BJ (cell line): Measurements from ENCODE around the gene SAC3D1. TPM values are rescaled to one million over a fixed set of nuclear protein-coding genes. Genes with fewer than 3 reads are reported as not detected.
"Not testable (repeated sequence)": the region's sequence is repeated elsewhere in the genome, so short reads cannot be mapped to it uniquely, and the experiment has no call there.

Experiments
- CTCF ChIA-PET: fragments of 350-600 bp; formaldehyde crosslinking; extraction: SDS; loops from one replicate; lab custom pipeline; 2021; ENCODE audit warnings: antibody characterized with exemption, inconsistent platforms; lab: Yijun Ruan, JAX
- POLR2A ChIA-PET: fragments of 300-600 bp; sonication (Branson Sonifier 250); formaldehyde crosslinking; extraction: SDS; loops from one replicate; lab custom pipeline; 2021; ENCODE audit warnings: antibody characterized with exemption; lab: Charles Lee
- DNase-seq: peaks from one replicate; pipeline ENCODE4 v3.0.0-alpha.2; 2011; ENCODE audit warnings: low read depth
- H3K27me3 ChIP-seq: 2 replicates; pipeline ENCODE4 v1.6.0; 2011; ENCODE audit warnings: low read length; ENCODE audit not compliant: control insufficient read depth, insufficient read depth
- H3K36me3 ChIP-seq: 2 replicates; pipeline ENCODE4 v1.5.1; 2011; ENCODE audit warnings: low read length; ENCODE audit not compliant: control insufficient read depth, insufficient read depth
- H3K4me3 ChIP-seq: 2 replicates; pipeline ENCODE4 v1.5.1; 2011; ENCODE audit warnings: low read depth, mild to moderate bottlenecking, control low read depth, low read length
- polyA plus RNA-seq: library from polyadenylated mRNA; depleted of rRNA; stranded (reverse); fragments of >200 nt; gene quantifications from 2 replicates; pipeline ENCODE4 v1.2.3, GENCODE V29; 2011
- TF ChIP-seq, protein P1 (sequence below): IDR thresholded peaks from 2 replicates; pipeline ENCODE4 v1.5.1; 2011; ENCODE audit warnings: low read depth, mild to moderate bottlenecking, control low read depth, inconsistent platforms, low read length, moderate library complexity; ENCODE audit not compliant: insufficient read depth

SAC3D1 gene
- polyA plus RNA-seq, 1 experiment, result 7.3 TPM

DNA sequence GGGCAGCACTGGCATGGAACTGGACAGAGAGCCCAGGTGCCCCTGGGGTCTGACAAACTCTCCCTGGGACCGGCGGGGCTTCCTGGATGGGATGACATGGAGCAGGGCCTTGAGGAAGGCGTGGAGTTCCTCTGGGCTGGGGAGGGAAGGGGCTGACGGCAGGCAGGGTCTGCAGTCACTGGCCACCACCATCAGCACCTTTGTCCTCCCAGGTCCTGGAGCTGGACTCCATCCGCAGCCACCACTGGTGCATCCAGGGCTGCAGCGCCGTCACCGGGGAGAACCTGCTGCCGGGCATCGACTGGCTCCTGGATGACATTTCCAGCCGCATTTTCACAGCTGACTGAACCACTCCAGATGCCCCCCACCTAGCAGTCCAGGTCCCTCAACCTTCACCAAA lies 19.5 kb upstream of the SAC3D1 start:
- TF ChIP-seq, protein P1, sequence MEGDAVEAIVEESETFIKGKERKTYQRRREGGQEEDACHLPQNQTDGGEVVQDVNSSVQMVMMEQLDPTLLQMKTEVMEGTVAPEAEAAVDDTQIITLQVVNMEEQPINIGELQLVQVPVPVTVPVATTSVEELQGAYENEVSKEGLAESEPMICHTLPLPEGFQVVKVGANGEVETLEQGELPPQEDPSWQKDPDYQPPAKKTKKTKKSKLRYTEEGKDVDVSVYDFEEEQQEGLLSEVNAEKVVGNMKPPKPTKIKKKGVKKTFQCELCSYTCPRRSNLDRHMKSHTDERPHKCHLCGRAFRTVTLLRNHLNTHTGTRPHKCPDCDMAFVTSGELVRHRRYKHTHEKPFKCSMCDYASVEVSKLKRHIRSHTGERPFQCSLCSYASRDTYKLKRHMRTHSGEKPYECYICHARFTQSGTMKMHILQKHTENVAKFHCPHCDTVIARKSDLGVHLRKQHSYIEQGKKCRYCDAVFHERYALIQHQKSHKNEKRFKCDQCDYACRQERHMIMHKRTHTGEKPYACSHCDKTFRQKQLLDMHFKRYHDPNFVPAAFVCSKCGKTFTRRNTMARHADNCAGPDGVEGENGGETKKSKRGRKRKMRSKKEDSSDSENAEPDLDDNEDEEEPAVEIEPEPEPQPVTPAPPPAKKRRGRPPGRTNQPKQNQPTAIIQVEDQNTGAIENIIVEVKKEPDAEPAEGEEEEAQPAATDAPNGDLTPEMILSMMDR, result no peak
- ChIA-PET POLR2A (no interaction called here), CTCF (no interaction called here)
- Histone ChIP-seq H3K4me3 (no peak overlapping the region), H3K27me3 (no peaks in the 10 kb centered on the region), H3K36me3 (peaks cover 4% of the 10 kb centered on the region)
- no peak for DNase-seq

DNA sequence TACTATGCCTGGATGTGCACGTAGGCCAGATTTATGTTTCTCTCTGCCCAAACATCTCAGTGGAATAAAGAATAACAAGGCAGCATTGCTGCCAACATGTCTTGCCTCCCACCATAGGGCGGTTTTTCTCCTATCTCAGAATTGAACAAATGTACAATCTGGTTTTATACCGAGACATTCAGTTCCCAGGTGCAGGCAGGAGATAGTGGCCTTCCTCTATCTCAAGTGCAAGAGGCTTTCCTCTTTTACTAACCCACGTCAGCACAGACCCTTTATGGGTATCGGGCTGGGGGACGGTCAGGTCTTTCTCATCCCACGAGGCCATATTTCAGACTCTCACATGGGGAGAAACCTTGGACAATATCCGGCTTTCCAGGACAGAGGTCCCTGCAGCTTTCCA lies 17.5 kb upstream of the SAC3D1 start:
- H3K4me3 ChIP-seq, POLR2A ChIA-PET: not testable (repeated sequence)
- CTCF ChIA-PET, result interaction anchor here (1.6 to 6.6 kb wide), 2 partner anchors 9 to 10 kb away, joined by 7 to 56 read pairs; partner anchors contain the start of gene ARL2

DNA sequence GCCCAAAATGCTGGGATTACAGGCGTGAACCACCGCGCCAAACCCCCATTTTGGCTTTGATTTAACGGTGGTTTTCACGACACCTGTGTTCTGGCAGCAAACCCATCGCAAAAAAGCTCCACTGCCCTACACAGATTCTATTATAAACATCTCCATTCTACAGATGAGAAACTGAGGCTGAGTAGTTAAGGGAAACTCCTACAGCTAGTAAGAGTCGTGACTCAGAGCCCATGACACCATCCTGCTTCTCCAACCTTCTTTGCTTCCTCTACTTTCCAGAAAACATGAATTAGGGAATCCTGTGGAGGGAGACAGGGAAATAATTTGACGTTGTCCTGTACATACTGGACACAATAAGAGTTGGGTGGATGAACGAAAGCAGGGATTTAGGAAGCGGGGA lies 14.2 kb upstream of the SAC3D1 start:
- CTCF ChIA-PET, result interaction anchor here (0.7 to 6.6 kb wide), 7 partner anchors 9 to 92 kb away, joined by 3 to 56 read pairs (median 3); partner anchors contain the start of genes ARL2 and ZNHIT2
- DNase-seq, result no peak

More for the DNA sequence above, 17.5 kb upstream of the SAC3D1 start:
- not testable (repeated sequence) for DNase-seq, H3K36me3 ChIP-seq, H3K27me3 ChIP-seq

DNA sequence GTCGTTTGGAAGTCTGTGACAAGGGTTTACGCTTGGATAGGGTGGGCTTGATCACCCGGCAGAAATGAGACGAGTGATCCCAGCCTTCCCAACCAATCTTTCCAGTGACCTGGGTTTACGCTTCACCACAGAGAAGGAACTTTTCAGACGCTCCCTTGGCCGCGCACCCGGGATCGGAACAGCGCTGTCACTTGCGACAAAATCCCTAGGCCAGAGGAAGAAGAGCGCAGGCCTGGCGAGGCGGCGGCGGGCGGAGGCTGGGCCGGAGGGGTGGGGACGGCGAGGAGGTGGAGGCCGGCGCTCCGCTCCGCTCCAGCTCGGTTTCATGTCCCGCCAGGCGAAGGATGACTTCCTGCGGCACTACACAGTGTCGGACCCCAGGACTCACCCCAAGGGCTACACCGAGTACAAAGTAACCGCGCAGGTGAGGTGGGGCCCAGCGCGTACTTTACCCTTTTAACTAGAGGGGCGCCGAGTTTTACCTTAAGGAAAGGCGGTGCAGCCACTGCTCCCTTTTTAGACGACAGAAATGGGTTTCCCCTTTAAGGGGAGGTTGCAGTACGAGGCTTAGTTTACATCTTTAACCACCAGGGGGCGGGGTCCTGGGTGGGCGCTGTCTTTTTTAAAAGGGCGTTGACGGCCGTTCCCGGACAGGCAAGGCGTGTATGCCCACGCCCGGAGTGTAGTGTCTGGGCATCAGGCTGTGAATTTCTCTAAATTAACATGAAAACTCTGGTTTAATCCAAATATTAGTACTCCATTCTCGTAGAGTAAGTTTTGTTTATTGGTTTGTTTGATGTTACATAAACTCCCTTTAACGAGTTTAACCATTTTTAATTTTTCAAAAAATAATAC lies 13.6 kb upstream of the SAC3D1 start, which contains the start of gene SNX15:
TSS of gene SNX15 (plus strand) at position 227 of the 855 bp plus-strand sequence. CDS start at position 326, 99 bp downstream.
- peak; percentile 75 for DNase-seq
- Histone ChIP-seq H3K36me3 (peaks cover 5% of the 10 kb centered on the region; the same call in 1 of the 2 replicates), H3K4me3 (peak within 1 kb of the TSS; percentile 61), H3K27me3 (no peaks in the 10 kb centered on the region)
- POLR2A ChIA-PET, result no interaction called here
- TF ChIP-seq, protein P1, result peak; percentile 81
- CTCF ChIA-PET, result interaction anchor here (0.7 to 6.6 kb wide), 6 partner anchors 9 to 91 kb away, joined by 3 to 56 read pairs (median 3); partner anchors contain the start of genes ARL2 and ZNHIT2

More for the DNA sequence above, 14.2 kb upstream of the SAC3D1 start:
- H3K36me3 ChIP-seq, result no peaks in the 10 kb centered on the region; the same call in 1 of the 2 replicates
- H3K27me3 ChIP-seq, result no peaks in the 10 kb centered on the region
- H3K4me3 ChIP-seq, result peak overlapping the region; percentile 61
- POLR2A ChIA-PET, result no interaction called here
- TF ChIP-seq, protein P1, result no peak

DNA sequence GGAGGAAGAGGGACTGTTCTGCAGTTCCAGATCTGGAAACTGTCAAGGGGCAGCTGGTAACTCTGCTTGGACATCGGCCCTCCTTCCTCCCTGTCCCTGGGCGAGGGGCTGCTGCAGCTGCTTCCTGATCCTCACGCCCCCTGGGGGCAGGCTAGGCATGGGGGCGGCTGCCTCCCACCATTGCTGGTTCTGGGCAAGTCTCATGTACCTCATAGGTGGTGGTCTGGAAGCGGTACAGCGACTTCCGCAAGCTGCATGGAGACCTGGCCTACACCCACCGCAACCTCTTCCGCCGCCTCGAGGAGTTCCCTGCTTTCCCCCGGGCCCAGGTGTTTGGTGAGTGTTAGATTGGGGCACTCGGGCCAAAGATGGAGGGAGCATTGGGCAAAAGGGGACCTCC lies 8.8 kb upstream of the SAC3D1 start:
- TF ChIP-seq, protein P1, result no peak
- DNase-seq, result no peak
- Histone ChIP-seq H3K36me3 (peaks cover 15% of the 10 kb centered on the region), H3K27me3 (no peaks in the 10 kb centered on the region), H3K4me3 (no peak overlapping the region)
- ChIA-PET POLR2A (no interaction called here), CTCF (interaction anchor here (2.0 kb wide), 1 partner anchor 18 kb away, joined by 5 read pairs; the partner anchor contains the start of gene ARL2)
